Measurements from ENCODE around the gene SKI. TPM values are rescaled to one million over a fixed set of nuclear protein-coding genes. Genes with fewer than 3 reads are reported as not detected.

Gene SKI
- total RNA-seq, 4 donors from 2014 or later = 24.4 to 52.4 (median 32.2) TPM

- H3K36me3 ChIP-seq = no peaks in the 10 kb centered on the region
- WGBS, 2 donors (ENCODE audit: low coverage in 1 of 2) = 81 to 100% methylated on average over 2 to 18 of the region's 19 CpGs
- DNase-seq = no peak
- H3K27ac ChIP-seq = peak overlapping the region; percentile 91 to 97 (median 94)
- H3K4me1 ChIP-seq = peaks cover 30 to 59% (median 41%) of the 10 kb centered on the region in 4 donors
- H3K4me3 ChIP-seq = peak overlapping the region; percentile 39 to 57 (median 50)
- H3K9me3 ChIP-seq = no peaks in the 10 kb centered on the region
- in situ Hi-C loops (cut with MboI; ENCODE audit: low pct_ligation_motif_present in 1 of 4, low pct_unique_long_range_greater_than_20kb in 1 of 4, low sequenced_read_pairs in 3 of 4) (loop anchor here (10.0 to 25.0 kb wide), 3 partner anchors 194 to 597 kb away; partner anchors contain the start of genes HES5 (in 1 of the 4) and PANK4 (in 1 of the 4)), intact Hi-C loops (cut with DNase I; ENCODE audit: low total_unique reads) (loop anchor here (10.0 kb wide), 1 partner anchor 1434 kb away; the partner anchor contains the start of gene TPRG1L)
- TF ChIP-seq POLR2A (IDR thresholded peaks at IDR 0.05) = no peak
- no peak for TF ChIP-seq POLR2AphosphoS5 (IDR thresholded peaks at IDR 0.05)
- no peak for TF ChIP-seq CTCF (IDR thresholded peaks at IDR 0.05)
- no peak for TF ChIP-seq EP300 (IDR thresholded peaks at IDR 0.05; ENCODE audit: low read depth)
- H3K27me3 ChIP-seq = no peaks in the 10 kb centered on the region
These were observed 37.6 kb upstream of the SKI start for GRCh38 chr1:2190491-2190976.

- Histone ChIP-seq H3K9me3 (no peaks in the 10 kb centered on the region), H3K4me3 (no peak overlapping the region), H3K27me3 (no peaks in the 10 kb centered on the region), H3K36me3 (no peaks in the 10 kb centered on the region), H3K27ac (peak overlapping the region; percentile 91 to 97 (median 94)), H3K4me1 (peaks cover 30 to 65% (median 45%) of the 10 kb centered on the region in 4 donors)
- WGBS, 2 donors (ENCODE audit: low coverage in 1 of 2) = 77 to 87% methylated on average over 9 to 30 of the region's 30 CpGs
- no peak for TF ChIP-seq CTCF (IDR thresholded peaks at IDR 0.05)
- TF ChIP-seq POLR2AphosphoS5 (IDR thresholded peaks at IDR 0.05) = peak in 2 of 3 donors; percentile 39 to 51
- intact Hi-C loops (cut with DNase I; ENCODE audit: low total_unique reads) (loop anchor here (10.0 kb wide), 1 partner anchor 1432 kb away; the partner anchor contains the start of gene TPRG1L), in situ Hi-C loops (cut with MboI; ENCODE audit: low pct_ligation_motif_present in 1 of 4, low pct_unique_long_range_greater_than_20kb in 1 of 4, low sequenced_read_pairs in 3 of 4) (loop anchor here (10.0 to 25.0 kb wide), 3 partner anchors 192 to 595 kb away; partner anchors contain the start of genes HES5 (in 1 of the 4) and PANK4 (in 1 of the 4))
- DNase-seq = no peak
These were observed 35.8 kb upstream of the SKI start for GRCh38 chr1:2192031-2192995.

GRCh38 chr1:2193514-2194281, 34.4 kb upstream of the SKI start:
- peaks cover 31 to 67% (median 49%) of the 10 kb centered on the region in 4 donors for H3K4me1 ChIP-seq
- 36% methylated on average over 43 of the region's 44 CpGs; no CpG with 5 or more reads in 1 of the 2 donors for WGBS, 2 donors (ENCODE audit: low coverage in 1 of 2)
- in situ Hi-C loops (cut with MboI; ENCODE audit: low pct_ligation_motif_present in 1 of 4, low pct_unique_long_range_greater_than_20kb in 1 of 4, low sequenced_read_pairs in 3 of 4) (loop anchor here (10.0 to 25.0 kb wide), 3 partner anchors 191 to 594 kb away; partner anchors contain the start of genes HES5 (in 1 of the 4) and PANK4 (in 1 of the 4)), intact Hi-C loops (cut with DNase I; ENCODE audit: low total_unique reads) (loop anchor here (10.0 kb wide), 1 partner anchor 1431 kb away; the partner anchor contains the start of gene TPRG1L)
- TF ChIP-seq POLR2AphosphoS5 (IDR thresholded peaks at IDR 0.05) = no peak
- H3K36me3 ChIP-seq = no peaks in the 10 kb centered on the region
- H3K27me3 ChIP-seq = no peaks in the 10 kb centered on the region
- H3K4me3 ChIP-seq = peak overlapping the region; percentile 38 to 84 (median 64)
- no peak for DNase-seq
- H3K27ac ChIP-seq = peak overlapping the region; percentile 91 to 97 (median 94)
- H3K9me3 ChIP-seq = no peaks in the 10 kb centered on the region

GRCh38 chr1:2194319-2194897, 33.7 kb upstream of the SKI start, which contains the start of gene FAAP20:
TSS of gene FAAP20 (minus strand) at chr1:2194772. CDS start at chr1:2194749, 23 bp downstream.
- Histone ChIP-seq H3K36me3 (no peaks in the 10 kb centered on the region), H3K4me1 (peaks cover 36 to 66% (median 50%) of the 10 kb centered on the region in 4 donors), H3K4me3 (peak within 1 kb of the TSS; percentile 47 to 84 (median 64)), H3K27me3 (no peaks in the 10 kb centered on the region), H3K27ac (peak within 1 kb of the TSS; percentile 91 to 97 (median 94)), H3K9me3 (no peaks in the 10 kb centered on the region)
- DNase-seq = peak; percentile 77
- in situ Hi-C loops (cut with MboI; ENCODE audit: low pct_ligation_motif_present in 1 of 4, low pct_unique_long_range_greater_than_20kb in 1 of 4, low sequenced_read_pairs in 3 of 4) (loop anchor here (10.0 to 25.0 kb wide), 3 partner anchors 190 to 593 kb away; partner anchors contain the start of genes HES5 (in 1 of the 4) and PANK4 (in 1 of the 4)), intact Hi-C loops (cut with DNase I; ENCODE audit: low total_unique reads) (loop anchor here (10.0 kb wide), 1 partner anchor 1430 kb away; the partner anchor contains the start of gene TPRG1L)
- TF ChIP-seq CTCF (IDR thresholded peaks at IDR 0.05) (no peak), EP300 (IDR thresholded peaks at IDR 0.05; ENCODE audit: low read depth) (no peak), POLR2A (IDR thresholded peaks at IDR 0.05) (no peak), POLR2AphosphoS5 (IDR thresholded peaks at IDR 0.05) (no peak)
- 1% methylated on average over 35 of the region's 63 CpGs; no CpG with 5 or more reads in 1 of the 2 donors for WGBS, 2 donors (ENCODE audit: low coverage in 1 of 2)

All from transverse colon (tissue), 4 donors.